Neural crest cell (in vitro differentiated cells): Measurements from ENCODE around the gene AFAP1L2. TPM values are rescaled to one million over a fixed set of nuclear protein-coding genes. Genes with fewer than 3 reads are reported as not detected.

Source experiments
- DNase-seq: peaks from one replicate; pipeline ENCODE4 v3.0.0; 2021; ENCODE audit warnings: low read depth, mixed read lengths, low spot score
- H3K27ac Mint-ChIP-seq: one replicate; pipeline ENCODE4 v1.8.0; 2021; ENCODE audit warnings: mild to moderate bottlenecking, mixed read lengths; ENCODE audit not compliant: unreplicated experiment
- H3K27me3 Mint-ChIP-seq: 2 replicates; pipeline ENCODE4 v1.8.0; 2021; ENCODE audit warnings: low read depth, mild to moderate bottlenecking, mixed read lengths
- H3K36me3 Mint-ChIP-seq: 2 replicates; pipeline ENCODE4 v1.8.0; 2021; ENCODE audit warnings: low read depth, mild to moderate bottlenecking, mixed read lengths
- H3K4me1 Mint-ChIP-seq: 2 replicates; pipeline ENCODE4 v1.8.0; 2021; ENCODE audit warnings: mixed read lengths
- H3K4me3 Mint-ChIP-seq: one replicate; pipeline ENCODE4 v1.8.0; 2021; ENCODE audit warnings: mild to moderate bottlenecking, mixed read lengths
- H3K9me3 Mint-ChIP-seq: 2 replicates; pipeline ENCODE4 v1.8.0; 2021; ENCODE audit warnings: mixed read lengths
- total RNA-seq: library from RNA; stranded (reverse); gene quantifications from 2 replicates; pipeline ENCODE4 v1.2.1, GENCODE V29; 2021
- TF ChIP-seq, protein P1 (sequence below): fragments of 200-600 bp; sonication (generic); conservative IDR thresholded peaks from 2 replicates; pipeline ENCODE4 v1.5.0; 2021; ENCODE audit warnings: antibody characterized with exemption, mild to moderate bottlenecking

The AFAP1L2 gene
- total RNA-seq, 1 donor from 2014 or later = 72.1 TPM

DNA sequence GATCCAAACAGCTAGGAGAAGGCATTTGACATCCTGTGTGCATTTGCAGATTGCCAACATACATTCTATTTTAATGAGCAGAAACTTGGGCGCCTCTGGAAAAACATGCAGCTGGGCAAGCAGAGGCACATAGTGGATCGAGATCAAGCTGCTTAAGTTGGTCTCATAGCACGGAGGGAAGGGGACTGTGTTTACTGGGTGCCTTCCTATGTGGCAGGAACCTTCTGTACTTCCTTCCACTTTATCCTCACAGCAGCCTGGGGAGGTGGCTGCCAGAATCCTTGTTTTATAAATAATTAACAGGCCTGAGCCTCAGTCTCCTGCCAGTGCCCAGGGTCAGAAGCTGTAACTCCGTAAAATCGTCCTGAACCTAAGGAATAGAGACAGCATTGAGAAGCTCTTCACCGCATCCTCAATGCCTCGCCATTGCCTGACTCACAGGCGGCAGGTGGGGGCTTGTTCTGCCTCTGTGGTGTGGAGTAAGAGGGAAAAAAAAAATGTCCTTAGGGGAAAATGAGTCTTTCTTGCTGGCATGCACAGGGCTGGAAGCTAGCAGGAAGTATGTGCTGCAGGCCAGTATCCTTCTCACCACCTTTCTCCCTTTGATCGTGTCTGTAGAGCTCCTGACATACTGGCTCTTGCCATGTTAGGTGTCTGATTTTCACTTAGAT is 159.0 kb downstream of the AFAP1L2 start:
- no peak overlapping the region for H3K4me3 Mint-ChIP-seq
- H3K27ac Mint-ChIP-seq = no peak overlapping the region
- no peaks in the 10 kb centered on the region for H3K9me3 Mint-ChIP-seq
- H3K27me3 Mint-ChIP-seq = peaks cover 62% of the 10 kb centered on the region
- DNase-seq = no peak
- peaks cover 3% of the 10 kb centered on the region for H3K4me1 Mint-ChIP-seq
- TF ChIP-seq, protein P1, sequence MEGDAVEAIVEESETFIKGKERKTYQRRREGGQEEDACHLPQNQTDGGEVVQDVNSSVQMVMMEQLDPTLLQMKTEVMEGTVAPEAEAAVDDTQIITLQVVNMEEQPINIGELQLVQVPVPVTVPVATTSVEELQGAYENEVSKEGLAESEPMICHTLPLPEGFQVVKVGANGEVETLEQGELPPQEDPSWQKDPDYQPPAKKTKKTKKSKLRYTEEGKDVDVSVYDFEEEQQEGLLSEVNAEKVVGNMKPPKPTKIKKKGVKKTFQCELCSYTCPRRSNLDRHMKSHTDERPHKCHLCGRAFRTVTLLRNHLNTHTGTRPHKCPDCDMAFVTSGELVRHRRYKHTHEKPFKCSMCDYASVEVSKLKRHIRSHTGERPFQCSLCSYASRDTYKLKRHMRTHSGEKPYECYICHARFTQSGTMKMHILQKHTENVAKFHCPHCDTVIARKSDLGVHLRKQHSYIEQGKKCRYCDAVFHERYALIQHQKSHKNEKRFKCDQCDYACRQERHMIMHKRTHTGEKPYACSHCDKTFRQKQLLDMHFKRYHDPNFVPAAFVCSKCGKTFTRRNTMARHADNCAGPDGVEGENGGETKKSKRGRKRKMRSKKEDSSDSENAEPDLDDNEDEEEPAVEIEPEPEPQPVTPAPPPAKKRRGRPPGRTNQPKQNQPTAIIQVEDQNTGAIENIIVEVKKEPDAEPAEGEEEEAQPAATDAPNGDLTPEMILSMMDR = no peak
- H3K36me3 Mint-ChIP-seq = no peaks in the 10 kb centered on the region

Other genes starting within 250 kb of the AFAP1L2 start
- gene CCDC186, start 230.3 kb downstream of the AFAP1L2 start, total RNA-seq = 6.2 and 7.1 TPM in 2 replicates
- gene TDRD1, start 225.1 kb downstream of the AFAP1L2 start, total RNA-seq = not detected in 2 replicates
- not detected in 2 replicates for gene VWA2, start 165.2 kb downstream of the AFAP1L2 start, total RNA-seq